Kasumi-1 (cell line): Measurements from ENCODE around the gene TNNT3.

Experiments used
- DNase-seq, 2 experiments: peaks; one replicate each; lab custom pipeline; 2025; lab: John Stamatoyannopoulos, UW

TNNT3 gene

GRCh38 chr11:1958367-1958766 is 38.9 kb downstream of the TNNT3 start:
- no peak for DNase-seq

GRCh38 chr11:1959786-1960185 is 40.3 kb downstream of the TNNT3 start:
- DNase-seq = no peak

- no peak for DNase-seq
Observed at GRCh38 chr11:1963864-1964263, 44.4 kb downstream of the TNNT3 start.

GRCh38 chr11:1964348-1964747 is 44.8 kb downstream of the TNNT3 start:
- no peak for DNase-seq

- DNase-seq = no peak
Observed at GRCh38 chr11:1964955-1965354, 45.5 kb downstream of the TNNT3 start.

- DNase-seq = no peak
Observed at GRCh38 chr11:1966531-1966930, 47.0 kb downstream of the TNNT3 start.

GRCh38 chr11:1967641-1968225 is 48.2 kb downstream of the TNNT3 start:
- no peak for DNase-seq

GRCh38 chr11:1968454-1969002 is 49.0 kb downstream of the TNNT3 start:
- no peak for DNase-seq

GRCh38 chr11:1969035-1969434 is 49.5 kb downstream of the TNNT3 start:
- no peak for DNase-seq

- DNase-seq = no peak
Observed at GRCh38 chr11:1969776-1970175, 50.3 kb downstream of the TNNT3 start.

- DNase-seq = no peak
Observed at GRCh38 chr11:1970956-1971355, 51.5 kb downstream of the TNNT3 start.

- no peak for DNase-seq
Observed at GRCh38 chr11:1975185-1975584, 55.7 kb downstream of the TNNT3 start.

GRCh38 chr11:1978720-1979473 is 59.4 kb downstream of the TNNT3 start:
- DNase-seq = no peak

- no peak for DNase-seq
Observed at GRCh38 chr11:1979607-1980006, 60.1 kb downstream of the TNNT3 start.

- no peak for DNase-seq
Observed at GRCh38 chr11:1982873-1983600, 63.5 kb downstream of the TNNT3 start.

GRCh38 chr11:1983601-1983961 is 64.1 kb downstream of the TNNT3 start:
- no peak for DNase-seq

- DNase-seq = no peak
Observed at GRCh38 chr11:1987024-1987423, 67.5 kb downstream of the TNNT3 start.

- no peak for DNase-seq
Observed at GRCh38 chr11:1988174-1988573, 68.7 kb downstream of the TNNT3 start.
